Measurements from ENCODE around the gene MRPS25. TPM values are rescaled to one million over a fixed set of nuclear protein-coding genes. Genes with fewer than 3 reads are reported as not detected.

The MRPS25 gene
- total and polyA plus RNA-seq, 9 of the 15 experiments (the other 6 are each of a cell fraction or from before 2014, with no cell fraction given) = 34.3 to 129 (median 78.2) TPM

DNA sequence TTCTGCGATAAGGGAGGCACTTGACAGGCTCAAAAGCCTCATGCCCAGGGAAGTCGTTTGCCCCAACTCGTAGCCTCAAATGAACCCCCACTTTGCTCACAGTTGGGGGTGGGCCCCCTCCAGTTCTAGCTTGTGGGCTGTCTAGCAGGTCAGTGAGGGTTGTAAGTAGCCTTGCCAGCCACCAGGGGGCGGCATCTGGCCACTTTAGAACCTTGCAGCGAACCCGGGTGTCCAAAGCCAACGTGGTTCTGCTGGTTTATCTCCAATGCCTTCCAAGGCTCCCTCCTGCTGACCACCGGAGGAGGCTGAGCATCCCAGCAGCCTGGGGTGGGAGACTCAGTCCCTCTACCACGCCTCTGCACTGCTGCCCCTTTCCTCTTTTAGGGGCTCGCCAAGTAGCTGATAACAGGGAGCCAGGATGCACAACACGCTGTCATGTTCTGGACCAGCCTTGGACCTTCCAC is 43.0 kb upstream of the MRPS25 start (continued):
- TF ChIP-seq ZNF592 (IDR thresholded peaks at IDR 0.05) = no peak
- no peak for TF ChIP-seq ZNF24 (IDR thresholded peaks at IDR 0.05)
- TF ChIP-seq, protein P1, sequence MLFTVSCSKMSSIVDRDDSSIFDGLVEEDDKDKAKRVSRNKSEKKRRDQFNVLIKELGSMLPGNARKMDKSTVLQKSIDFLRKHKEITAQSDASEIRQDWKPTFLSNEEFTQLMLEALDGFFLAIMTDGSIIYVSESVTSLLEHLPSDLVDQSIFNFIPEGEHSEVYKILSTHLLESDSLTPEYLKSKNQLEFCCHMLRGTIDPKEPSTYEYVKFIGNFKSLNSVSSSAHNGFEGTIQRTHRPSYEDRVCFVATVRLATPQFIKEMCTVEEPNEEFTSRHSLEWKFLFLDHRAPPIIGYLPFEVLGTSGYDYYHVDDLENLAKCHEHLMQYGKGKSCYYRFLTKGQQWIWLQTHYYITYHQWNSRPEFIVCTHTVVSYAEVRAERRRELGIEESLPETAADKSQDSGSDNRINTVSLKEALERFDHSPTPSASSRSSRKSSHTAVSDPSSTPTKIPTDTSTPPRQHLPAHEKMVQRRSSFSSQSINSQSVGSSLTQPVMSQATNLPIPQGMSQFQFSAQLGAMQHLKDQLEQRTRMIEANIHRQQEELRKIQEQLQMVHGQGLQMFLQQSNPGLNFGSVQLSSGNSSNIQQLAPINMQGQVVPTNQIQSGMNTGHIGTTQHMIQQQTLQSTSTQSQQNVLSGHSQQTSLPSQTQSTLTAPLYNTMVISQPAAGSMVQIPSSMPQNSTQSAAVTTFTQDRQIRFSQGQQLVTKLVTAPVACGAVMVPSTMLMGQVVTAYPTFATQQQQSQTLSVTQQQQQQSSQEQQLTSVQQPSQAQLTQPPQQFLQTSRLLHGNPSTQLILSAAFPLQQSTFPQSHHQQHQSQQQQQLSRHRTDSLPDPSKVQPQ (CRISPR knock-in tag; IDR thresholded peaks at IDR 0.05; ENCODE audit: borderline replicate concordance) = no peak
- TF ChIP-seq DNMT1 (IDR thresholded peaks at IDR 0.05) = no peak
- TF ChIP-seq MED1 (CRISPR knock-in tag; IDR thresholded peaks at IDR 0.05; ENCODE audit: borderline replicate concordance) = no peak
- TF ChIP-seq RBM39 (optimal IDR thresholded peaks at IDR 0.05; ENCODE audit: low read depth, low read length) = no peak
- no peak for TF ChIP-seq ESRRB (CRISPR knock-in tag; IDR thresholded peaks at IDR 0.05; ENCODE audit: borderline replicate concordance)
- peak; percentile 7; the same call in 1 of the 2 replicates for TF ChIP-seq ZNF384 (IDR thresholded peaks at IDR 0.05; ENCODE audit: low read depth, low read length)
- peak; percentile 51 for TF ChIP-seq VEZF1 (CRISPR knock-in tag; IDR thresholded peaks at IDR 0.05)
- no peak for TF ChIP-seq DPF2 (IDR thresholded peaks at IDR 0.05)
- TF ChIP-seq RCOR1 (IDR thresholded peaks at IDR 0.05; ENCODE audit: borderline replicate concordance in 1 of 2, low read depth in 2 of 2, low read length in 2 of 2) = peak in 1 of 2 experiments; percentile 58; a peak in 2 of 4 replicates
- TF ChIP-seq ZNF77 (CRISPR knock-in tag; IDR thresholded peaks at IDR 0.05) = no peak
- TF ChIP-seq CBX8 (IDR thresholded peaks at IDR 0.05; ENCODE audit: borderline replicate concordance, extremely low read depth, low read depth, low read length, poor library complexity, severe bottlenecking) = no peak
- TF ChIP-seq TEAD4 (IDR thresholded peaks at IDR 0.05; ENCODE audit: low read length) = no peak
- no peak for TF ChIP-seq TEAD4 (CRISPR knock-in tag; IDR thresholded peaks at IDR 0.05; ENCODE audit: borderline replicate concordance)
- no peak for TF ChIP-seq SMARCB1 (IDR thresholded peaks at IDR 0.05; ENCODE audit: insufficient read length, low read depth)
- TF ChIP-seq, protein P2, sequence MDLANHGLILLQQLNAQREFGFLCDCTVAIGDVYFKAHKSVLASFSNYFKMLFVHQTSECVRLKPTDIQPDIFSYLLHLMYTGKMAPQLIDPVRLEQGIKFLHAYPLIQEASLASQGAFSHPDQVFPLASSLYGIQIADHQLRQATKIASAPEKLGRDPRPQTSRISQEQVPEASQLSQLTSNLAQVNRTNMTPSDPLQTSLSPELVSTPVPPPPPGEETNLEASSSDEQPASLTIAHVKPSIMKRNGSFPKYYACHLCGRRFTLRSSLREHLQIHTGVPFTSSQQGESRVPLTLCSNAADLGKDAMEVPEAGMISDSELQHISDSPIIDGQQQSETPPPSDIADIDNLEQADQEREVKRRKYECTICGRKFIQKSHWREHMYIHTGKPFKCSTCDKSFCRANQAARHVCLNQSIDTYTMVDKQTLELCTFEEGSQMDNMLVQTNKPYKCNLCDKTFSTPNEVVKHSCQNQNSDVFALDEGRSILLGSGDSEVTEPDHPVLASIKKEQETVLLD (IDR thresholded peaks at IDR 0.05) = no peak
- no peak for TF ChIP-seq ZNF766 (CRISPR knock-in tag; conservative IDR thresholded peaks at IDR 0.05)
- TF ChIP-seq ZBED1 (IDR thresholded peaks at IDR 0.05) = no peak
- TF ChIP-seq GATAD2B (IDR thresholded peaks at IDR 0.05; ENCODE audit: borderline replicate concordance) = peak; percentile 37; the same call in 1 of the 2 replicates

Measured in K562 (cell line).